GM12878 (cell line): ENCODE results near the gene CAMTA1. TPM values are rescaled to one million over a fixed set of nuclear protein-coding genes. Genes with fewer than 3 reads are reported as not detected.

Experiments
- ATAC-seq: fragments of 200-7000 bp; cut with Tn5 transposase; 3 replicates; pipeline ENCODE4 v1.9.1; 2020; ENCODE audit warnings: mild to moderate bottlenecking, moderate library complexity
- BruUV-seq: library from RNA; stranded (reverse); fragments of 400-500 nt; replicated peaks from 2 replicates; lab custom pipeline; 2021; lab: Mats Ljungman, UMichigan
- CTCF ChIA-PET: fragments of 300-600 bp; sonication (Branson Sonifier 250); formaldehyde crosslinking; extraction: SDS; loops from one replicate; lab custom pipeline; 2021; ENCODE audit warnings: inconsistent platforms; lab: Yijun Ruan, JAX
- POLR2A ChIA-PET: fragments of 350-600 bp; formaldehyde crosslinking; extraction: SDS; loops from one replicate; lab custom pipeline; 2021; ENCODE audit warnings: inconsistent platforms; lab: Charles Lee
- RAD21 ChIA-PET: fragments of 300-600 bp; sonication (Branson Sonifier 250); formaldehyde crosslinking; loops from one replicate; lab custom pipeline; 2023; ENCODE audit warnings: antibody characterized with exemption; ENCODE audit not compliant: unreplicated experiment; lab: Charles Lee
- SMC1A ChIA-PET: fragments of 300-600 bp; sonication (Branson Sonifier 250); formaldehyde crosslinking; loops from one replicate; lab custom pipeline; 2023; ENCODE audit not compliant: unreplicated experiment, uncharacterized antibody; lab: Charles Lee
- DNase-seq: peaks from one replicate; pipeline ENCODE4 v3.0.0-alpha.2; 2011; ENCODE audit warnings: low read depth, low spot score
- FAIRE-seq: peaks from 3 replicates; lab custom pipeline; 2011; peaks lifted over from hg19 to GRCh38; lab: Jason Lieb, UNC
- H2AFZ ChIP-seq: 2 replicates; pipeline ENCODE4 v1.6.0; 2011; ENCODE audit warnings: low read depth, low read length, control low read depth; ENCODE audit not compliant: control insufficient read depth
- H3K27ac ChIP-seq: 2 replicates; pipeline ENCODE4 v1.5.1; 2011; ENCODE audit warnings: control low read depth; ENCODE audit not compliant: control insufficient read depth, insufficient read depth
- H3K27me3 ChIP-seq, 2 experiments: replicated peaks in 1 of 2; 2 replicates each; pipeline versions ENCODE4 v1.6.0 to v1.6.1; 2011; ENCODE audit warnings: low read length in 1 of 2; ENCODE audit not compliant: control insufficient read depth in 2 of 2, insufficient read depth in 2 of 2
- H3K36me3 ChIP-seq, 2 experiments: 2 replicates each; pipeline ENCODE4 v1.5.1; 2011; ENCODE audit warnings: low read length in 1 of 2; ENCODE audit not compliant: control insufficient read depth in 2 of 2, insufficient read depth in 2 of 2
- H3K4me1 ChIP-seq: 2 replicates; pipeline ENCODE4 v1.6.1; 2011; ENCODE audit warnings: mild to moderate bottlenecking, low read length, moderate library complexity, mixed read lengths; ENCODE audit not compliant: control insufficient read depth, insufficient read depth
- H3K4me2 ChIP-seq: 2 replicates; pipeline ENCODE4 v1.6.0; 2011; ENCODE audit warnings: control low read depth; ENCODE audit not compliant: control insufficient read depth, insufficient read depth
- H3K4me3 ChIP-seq: fragments of 200-600 bp; sonication (generic); 2 replicates; pipeline ENCODE4 v1.5.1; 2016
- H3K79me2 ChIP-seq: 2 replicates; pipeline ENCODE4 v1.6.0; 2011; ENCODE audit warnings: low read length; ENCODE audit not compliant: control insufficient read depth, insufficient read depth
- H3K9ac ChIP-seq: 2 replicates; pipeline ENCODE4 v1.8.0; 2011; ENCODE audit warnings: low read length, control low read depth, mixed read lengths; ENCODE audit not compliant: control insufficient read depth, insufficient read depth
- H3K9me3 ChIP-seq: replicated peaks from 3 replicates; pipeline ENCODE4 v1.5.1; 2011; ENCODE audit warnings: mild to moderate bottlenecking, low read length; ENCODE audit not compliant: control insufficient read depth, insufficient read depth
- H4K20me1 ChIP-seq: 2 replicates; pipeline ENCODE4 v1.6.0; 2011; ENCODE audit not compliant: control insufficient read depth, insufficient read depth
- ASH2L ChIP-seq: fragments of 300-600, 200-600 bp; sonication (generic); IDR thresholded peaks from 2 replicates; pipeline ENCODE4 v1.6.1; 2017; ENCODE audit warnings: low read depth, mild to moderate bottlenecking, borderline replicate concordance
- CBX5 ChIP-seq: sonication (generic); IDR thresholded peaks from 2 replicates; pipeline ENCODE4 v1.6.1; 2016; ENCODE audit warnings: low read depth, moderate library complexity, mild to moderate bottlenecking, inconsistent platforms
- ESRRA ChIP-seq: IDR thresholded peaks from 2 replicates; pipeline ENCODE4 v1.6.1; 2012; ENCODE audit warnings: mild to moderate bottlenecking, low read length, improper control_type of control experiment
- FOS ChIP-seq: IDR thresholded peaks from 3 replicates; pipeline ENCODE4 v1.6.1; 2011; ENCODE audit warnings: borderline replicate concordance; ENCODE audit not compliant: insufficient read length; ENCODE audit errors: extremely low read depth
- HDGF ChIP-seq: fragments of 450-650 bp; IDR thresholded peaks from 2 replicates; pipeline ENCODE4 v1.6.1; 2016; ENCODE audit warnings: antibody characterized with exemption
- IRF3 ChIP-seq: fragments of 450-650 bp; IDR thresholded peaks from 2 replicates; pipeline ENCODE4 v1.6.1; 2014; ENCODE audit warnings: mild to moderate bottlenecking
- KDM1A ChIP-seq: fragments of 200-600 bp; sonication (generic); IDR thresholded peaks from 2 replicates; pipeline ENCODE4 v1.6.1; 2016; ENCODE audit warnings: borderline replicate concordance
- PAX8 ChIP-seq: fragments of 450-650 bp; IDR thresholded peaks from 2 replicates; pipeline ENCODE4 v1.6.1; 2017; ENCODE audit warnings: mild to moderate bottlenecking, moderate library complexity
- PKNOX1 ChIP-seq: fragments of 450-650 bp; IDR thresholded peaks from 2 replicates; pipeline ENCODE4 v1.6.1; 2016; ENCODE audit warnings: mild to moderate bottlenecking
- REST ChIP-seq: IDR thresholded peaks from 2 replicates; pipeline ENCODE4 v1.6.1; 2012; ENCODE audit warnings: mild to moderate bottlenecking, low read depth, low read length
- STAT1 ChIP-seq: fragments of 450-650 bp; conservative IDR thresholded peaks from 2 replicates; pipeline ENCODE4 v1.6.1; 2014; ENCODE audit warnings: antibody characterized with exemption, mild to moderate bottlenecking
- ZBTB33 ChIP-seq: fragments of 450-650 bp; IDR thresholded peaks from 2 replicates; pipeline ENCODE4 v1.6.1; 2017; ENCODE audit warnings: mild to moderate bottlenecking
- ZNF207 ChIP-seq: fragments of 450-650 bp; IDR thresholded peaks from 2 replicates; pipeline ENCODE4 v1.6.1; 2014; ENCODE audit warnings: antibody characterized with exemption, mild to moderate bottlenecking, borderline replicate concordance
- WGBS: methylation state at CpG from one replicate; pipeline ENCODE4 v1.1.6; 2016; ENCODE audit warnings: low lambda C conversion rate; ENCODE audit not compliant: insufficient replicate concordance, insufficient coverage; ENCODE audit errors: missing lambda C conversion rate; 5-methylcytosine and 5-hydroxymethylcytosine counted together
- in situ Hi-C: fragments of 300-500 bp; cut with MboI; formaldehyde crosslinking; loops from 9 replicates; pipeline ENCODE4 v1.14.3; 2018; ENCODE audit warnings: mixed read lengths
- intact Hi-C: fragments of 100-400 bp; cut with micrococcal nuclease; formaldehyde crosslinking; loops from one replicate; pipeline ENCODE4 v1.14.2; 2022; ENCODE audit not compliant: unreplicated experiment
- polyA plus RNA-seq, 11 experiments: library from polyadenylated mRNA; depleted of rRNA in 4 of 11; unstranded in 6 of 11; stranded (reverse) in 5 of 11; fragments of >200 nt; fragmentation: Nextera tagmentation in 4 of 11; fragmentation: Illumina TruSeq in 1 of 11; extraction: Ambion mirVana in 4 of 11; extraction: Trizol in 1 of 11; gene quantifications; 1 replicate in 1 of 11; 2 replicates in 10 of 11; pipeline versions ENCODE4 v1.2.1 to v1.2.3, GENCODE V29; 2011 to 2016; ENCODE audit warnings: inconsistent platforms in 2 of 11, missing spikeins in 2 of 11, low read depth in 1 of 11
- total RNA-seq, 4 experiments: library from RNA; depleted of rRNA in 3 of 4; stranded (reverse); fragments of >200 nt in 3 of 4; fragmentation: Illumina TruSeq in 1 of 4; extraction: Trizol in 1 of 4; gene quantifications; 2 replicates each; pipeline versions ENCODE4 v1.2.1 to v1.2.3, GENCODE V29; 2013 to 2021

Gene CAMTA1
- total and polyA plus RNA-seq, 10 of the 15 experiments (the other 5 are each of a cell fraction or from before 2014, with no cell fraction given) = 37.7 to 148 (median 76.4) TPM

- H3K79me2 ChIP-seq = no peaks in the 10 kb centered on the region
- H3K4me2 ChIP-seq = no peak overlapping the region
- POLR2A ChIA-PET = no interaction called here
- H2AFZ ChIP-seq = no peak overlapping the region
- intact Hi-C loops (no loop called here), in situ Hi-C loops (no loop called here)
- no peak overlapping the region for H3K27ac ChIP-seq
- no peaks in the 10 kb centered on the region for H3K4me1 ChIP-seq
- no peak overlapping the region for H3K9ac ChIP-seq
- H3K36me3 ChIP-seq = no peaks in the 10 kb centered on the region
- SMC1A ChIA-PET = no interaction called here
- CTCF ChIA-PET = no interaction called here
- H3K4me3 ChIP-seq = no peak overlapping the region
- FAIRE-seq = no peak
- ATAC-seq = no peak
- WGBS = 45% methylated on average over 12 of the region's 12 CpGs
- DNase-seq = no peak
- RAD21 ChIA-PET = no interaction called here
- BruUV-seq = no TSS peak
- H4K20me1 ChIP-seq = no peaks in the 10 kb centered on the region
- H3K27me3 ChIP-seq = peaks cover 2 to 4% of the 10 kb centered on the region in 2 experiments; a peak in 2 of 4 replicates
- no peaks in the 10 kb centered on the region; the same call in 2 of the 3 replicates for H3K9me3 ChIP-seq
- TF ChIP-seq ZBTB33 (no peak), ASH2L (no peak), IRF3 (no peak), KDM1A (no peak), ESRRA (no peak), CBX5 (no peak), HDGF (no peak), STAT1 (no peak), REST (no peak), PAX8 (no peak), ZNF207 (no peak), FOS (no peak), PKNOX1 (no peak)
These were observed 740.2 kb downstream of the CAMTA1 start for GRCh38 chr1:7525338-7526063.
